SU-DHL-6 (cell line): ENCODE data around the gene HHEX.

Experiments used
- H2AFZ ChIP-seq: fragments of 200-600 bp; sonication (generic); 2 replicates; pipeline ENCODE4 v1.6.1; 2014; ENCODE audit warnings: low read depth, mild to moderate bottlenecking, moderate library complexity, mixed read lengths, antibody characterized with exemption, low read length; ENCODE audit not compliant: severe bottlenecking
- H3F3A ChIP-seq: fragments of 200-600 bp; shearing (Covaris generic); 2 replicates; pipeline ENCODE4 v1.6.0; 2016; ENCODE audit warnings: antibody characterized with exemption, mild to moderate bottlenecking; ENCODE audit not compliant: insufficient read depth
- H3K27ac ChIP-seq: fragments of 200-600 bp; sonication (generic); 2 replicates; pipeline ENCODE4 v1.5.1; 2016; ENCODE audit warnings: low read depth, mild to moderate bottlenecking, low read length, moderate library complexity, mixed read lengths
- H3K27me3 ChIP-seq: fragments of 200-600 bp; sonication (generic), shearing (Covaris generic); 2 replicates; pipeline ENCODE4 v1.6.0; 2014; ENCODE audit warnings: mild to moderate bottlenecking, low read length
- H3K36me3 ChIP-seq: fragments of 200-600 bp; sonication (generic); 2 replicates; pipeline ENCODE4 v1.6.1; 2014; ENCODE audit warnings: mild to moderate bottlenecking, low read length, mixed read lengths
- H3K4me2 ChIP-seq: fragments of 300-600, 200-600 bp; shearing (Covaris generic), sonication (generic); 2 replicates; pipeline ENCODE4 v1.6.0; 2014; ENCODE audit warnings: low read length, low read depth, mild to moderate bottlenecking; ENCODE audit not compliant: poor library complexity, severe bottlenecking
- H3K4me3 ChIP-seq: fragments of 200-600 bp; sonication (generic); 2 replicates; pipeline ENCODE4 v1.5.1; 2014; ENCODE audit warnings: antibody characterized with exemption, low read length, mild to moderate bottlenecking, mixed read lengths; ENCODE audit not compliant: insufficient read depth, poor library complexity, severe bottlenecking
- H3K79me2 ChIP-seq: fragments of 200-600 bp; sonication (generic); 2 replicates; pipeline ENCODE4 v1.6.1; 2014; ENCODE audit warnings: mild to moderate bottlenecking, low read length, moderate library complexity; ENCODE audit not compliant: insufficient read depth
- H3K9ac ChIP-seq: fragments of 200-600 bp; sonication (generic); 2 replicates; pipeline ENCODE4 v1.7.0; 2014; ENCODE audit warnings: mild to moderate bottlenecking, low read length
- H3K9me2 ChIP-seq: fragments of 200-600 bp; sonication (generic); replicated peaks from 2 replicates; pipeline ENCODE4 v1.6.1; 2014; ENCODE audit warnings: low read length; ENCODE audit not compliant: insufficient read depth
- H3K9me3 ChIP-seq: fragments of 200-600 bp; sonication (generic); 2 replicates; pipeline ENCODE4 v1.6.1; 2014; ENCODE audit warnings: low read length, mixed read lengths; ENCODE audit not compliant: insufficient read depth
- H4K20me1 ChIP-seq: fragments of 200-600 bp; sonication (generic); 2 replicates; pipeline ENCODE4 v1.6.1; 2014; ENCODE audit warnings: low read depth, mild to moderate bottlenecking, antibody characterized with exemption, low read length, moderate library complexity, mixed read lengths
- EZH2phosphoT487 ChIP-seq: fragments of 200-600 bp; sonication (generic), shearing (Covaris generic); conservative IDR thresholded peaks from 2 replicates; pipeline ENCODE4 v1.6.1; 2018; ENCODE audit warnings: mild to moderate bottlenecking, antibody characterized with exemption, low read length, moderate library complexity, mixed read lengths
- TF ChIP-seq, protein P1 (sequence below): fragments of 200-600 bp; sonication (generic); IDR thresholded peaks from one replicate; pipeline ENCODE4 v1.5.1; 2017; ENCODE audit warnings: antibody characterized with exemption, mild to moderate bottlenecking, low read length, moderate library complexity; ENCODE audit not compliant: insufficient read depth, poor library complexity, severe bottlenecking

HHEX gene

DNA sequence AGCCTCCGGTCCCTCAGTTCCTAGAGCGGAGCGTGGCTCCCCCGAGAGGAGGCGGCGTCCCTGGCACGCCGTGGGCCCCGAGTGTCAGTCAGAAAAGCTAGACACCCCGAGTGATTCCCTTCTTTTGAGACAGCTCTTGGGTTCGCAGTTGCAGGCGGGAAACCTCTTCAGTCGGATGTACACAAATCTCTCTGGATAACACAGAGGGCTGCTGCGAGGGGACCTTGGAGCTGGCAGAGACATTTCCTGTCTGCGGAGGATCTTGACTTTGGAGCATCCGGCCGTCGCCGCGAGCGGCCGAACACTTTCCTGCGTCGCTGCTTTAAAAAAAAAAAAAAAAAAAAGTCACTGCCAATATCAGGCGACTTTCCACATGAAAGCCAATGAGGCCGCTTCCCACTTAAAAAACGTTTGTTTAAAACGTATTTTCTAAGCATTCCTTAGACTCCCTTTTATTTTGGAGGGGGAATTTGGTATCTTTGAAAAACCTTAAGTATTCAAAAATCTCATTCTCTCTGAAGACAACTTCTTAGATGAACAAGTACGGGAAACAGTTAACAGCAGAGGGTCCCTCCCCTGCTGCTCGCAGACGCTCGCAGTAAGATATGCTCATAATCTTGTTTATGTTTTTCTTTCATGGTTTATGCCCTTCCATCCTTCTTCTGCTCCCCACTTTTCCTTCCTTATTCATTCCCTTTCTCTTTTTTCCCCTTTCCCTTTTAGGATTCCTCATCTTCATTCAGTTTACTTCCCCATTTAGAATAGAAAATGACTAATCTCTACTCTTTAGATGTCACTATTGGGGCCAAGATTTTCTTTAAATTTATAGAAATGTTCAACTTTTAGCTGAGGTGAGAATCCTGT lies 10.0 kb downstream of the HHEX start:
- 0 out of 2 replicates have a peak, but pooled peaks have one; percentile 9 for TF ChIP-seq EZH2phosphoT487
- TF ChIP-seq, protein P1, sequence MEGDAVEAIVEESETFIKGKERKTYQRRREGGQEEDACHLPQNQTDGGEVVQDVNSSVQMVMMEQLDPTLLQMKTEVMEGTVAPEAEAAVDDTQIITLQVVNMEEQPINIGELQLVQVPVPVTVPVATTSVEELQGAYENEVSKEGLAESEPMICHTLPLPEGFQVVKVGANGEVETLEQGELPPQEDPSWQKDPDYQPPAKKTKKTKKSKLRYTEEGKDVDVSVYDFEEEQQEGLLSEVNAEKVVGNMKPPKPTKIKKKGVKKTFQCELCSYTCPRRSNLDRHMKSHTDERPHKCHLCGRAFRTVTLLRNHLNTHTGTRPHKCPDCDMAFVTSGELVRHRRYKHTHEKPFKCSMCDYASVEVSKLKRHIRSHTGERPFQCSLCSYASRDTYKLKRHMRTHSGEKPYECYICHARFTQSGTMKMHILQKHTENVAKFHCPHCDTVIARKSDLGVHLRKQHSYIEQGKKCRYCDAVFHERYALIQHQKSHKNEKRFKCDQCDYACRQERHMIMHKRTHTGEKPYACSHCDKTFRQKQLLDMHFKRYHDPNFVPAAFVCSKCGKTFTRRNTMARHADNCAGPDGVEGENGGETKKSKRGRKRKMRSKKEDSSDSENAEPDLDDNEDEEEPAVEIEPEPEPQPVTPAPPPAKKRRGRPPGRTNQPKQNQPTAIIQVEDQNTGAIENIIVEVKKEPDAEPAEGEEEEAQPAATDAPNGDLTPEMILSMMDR = no peak
- H3K79me2 ChIP-seq = no peaks in the 10 kb centered on the region
- H3K4me2 ChIP-seq = peak overlapping the region; percentile 62
- H3K27me3 ChIP-seq = no peaks in the 10 kb centered on the region
- H2AFZ ChIP-seq = peak overlapping the region; percentile 97
- peaks cover 15% of the 10 kb centered on the region for H3F3A ChIP-seq
- no peaks in the 10 kb centered on the region for H3K36me3 ChIP-seq
- H3K9me2 ChIP-seq = no peaks in the 10 kb centered on the region
- H4K20me1 ChIP-seq = no peaks in the 10 kb centered on the region
- H3K4me3 ChIP-seq = peak overlapping the region; percentile 45
- no peaks in the 10 kb centered on the region for H3K9me3 ChIP-seq
- no peak overlapping the region for H3K27ac ChIP-seq
- peak overlapping the region; percentile 45 for H3K9ac ChIP-seq

DNA sequence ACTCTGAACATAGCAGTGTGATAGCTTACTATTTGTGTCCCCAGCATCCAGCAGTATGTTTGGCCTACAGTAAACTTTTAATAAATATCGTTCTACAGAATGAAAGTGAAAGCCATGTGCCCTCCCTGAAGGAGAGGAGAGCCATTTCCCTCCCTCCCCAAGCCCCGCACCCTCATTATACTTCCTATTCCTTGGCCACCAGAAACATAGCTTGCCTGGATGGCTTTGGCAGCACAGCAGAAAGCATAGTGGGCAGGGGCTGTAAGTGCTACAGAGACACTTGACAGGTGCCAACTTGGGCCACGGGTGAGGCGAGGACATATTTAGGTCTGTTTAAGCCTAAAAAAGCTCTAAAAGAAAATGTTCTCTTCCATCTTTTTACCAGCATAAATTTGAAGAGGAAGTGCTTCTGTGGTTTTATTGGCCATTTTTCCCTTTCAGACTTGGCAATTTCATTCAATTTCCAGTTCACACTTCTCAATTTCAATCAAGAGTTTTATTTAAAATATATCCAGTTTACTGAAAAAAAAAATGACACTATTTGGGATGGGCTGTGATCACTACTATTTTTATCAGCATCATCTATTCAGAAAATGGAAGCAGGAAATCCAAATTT lies 12.7 kb downstream of the HHEX start:
- Histone ChIP-seq H3K4me2 (peak overlapping the region; percentile 43), H3K27me3 (no peaks in the 10 kb centered on the region), H4K20me1 (no peaks in the 10 kb centered on the region), H3K9me2 (no peaks in the 10 kb centered on the region), H3K36me3 (no peaks in the 10 kb centered on the region), H3K4me3 (no peak overlapping the region), H3K9me3 (no peaks in the 10 kb centered on the region), H3K27ac (no peak overlapping the region), H3K79me2 (no peaks in the 10 kb centered on the region), H3K9ac (no peak overlapping the region), H2AFZ (no peak overlapping the region), H3F3A (peaks cover 13% of the 10 kb centered on the region)
- TF ChIP-seq, protein P1 = no peak
- no peak for TF ChIP-seq EZH2phosphoT487

DNA sequence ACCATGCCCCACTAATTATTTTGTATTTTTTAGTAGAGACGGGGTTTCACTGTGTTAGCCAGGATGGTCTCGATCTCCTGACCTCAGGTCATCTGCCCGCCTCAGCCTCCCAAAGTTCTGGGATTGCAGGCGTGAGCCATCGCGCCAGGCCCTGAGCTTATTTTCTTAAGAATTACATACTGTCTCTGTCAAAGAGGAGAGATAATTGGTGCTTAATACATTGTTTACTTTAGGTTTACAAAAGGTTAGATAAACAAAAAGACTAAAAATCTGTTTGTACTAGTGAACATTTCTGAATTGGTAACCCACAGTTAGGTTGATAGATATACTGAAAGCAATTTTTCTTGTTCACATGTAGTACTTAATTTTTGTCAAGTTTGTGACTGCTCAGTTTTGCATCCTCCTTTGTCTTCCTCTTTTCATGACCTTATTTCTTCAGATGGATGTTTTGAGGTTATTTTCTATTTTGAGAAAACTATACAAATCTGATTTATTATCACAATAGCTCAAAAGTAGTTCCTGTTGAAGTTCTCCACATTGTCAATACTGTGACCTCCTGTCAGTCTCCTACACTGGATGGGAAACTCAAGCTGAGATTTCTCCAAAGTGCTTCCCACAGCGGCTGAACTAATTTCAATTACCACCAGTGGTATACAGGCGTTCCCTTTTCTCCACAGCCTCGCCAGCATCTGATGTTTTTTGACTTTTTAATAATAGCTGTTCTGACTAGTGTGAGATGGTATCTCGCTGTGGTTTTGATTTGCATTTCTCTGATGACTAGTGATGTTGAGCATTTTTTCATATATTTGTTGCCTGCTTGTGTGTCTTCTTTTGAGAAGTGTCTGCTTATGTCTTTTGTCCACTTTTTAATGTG lies 22.5 kb downstream of the HHEX start:
- Histone ChIP-seq H3K36me3 (no peaks in the 10 kb centered on the region), H3K79me2 (no peaks in the 10 kb centered on the region), H2AFZ (no peak overlapping the region), H3F3A (peaks cover 19% of the 10 kb centered on the region), H3K9ac (no peak overlapping the region), H3K9me3 (peaks cover 15% of the 10 kb centered on the region; the same call in 1 of the 2 replicates), H4K20me1 (no peaks in the 10 kb centered on the region), H3K4me2 (peak overlapping the region; percentile 43), H3K27ac (peak overlapping the region; percentile 64), H3K9me2 (no peaks in the 10 kb centered on the region), H3K27me3 (no peaks in the 10 kb centered on the region), H3K4me3 (peak overlapping the region; percentile 19)
- no peak for TF ChIP-seq EZH2phosphoT487
- TF ChIP-seq, protein P1 = no peak
